ENCODE results near the gene RBM5.

RBM5 gene

DNA sequence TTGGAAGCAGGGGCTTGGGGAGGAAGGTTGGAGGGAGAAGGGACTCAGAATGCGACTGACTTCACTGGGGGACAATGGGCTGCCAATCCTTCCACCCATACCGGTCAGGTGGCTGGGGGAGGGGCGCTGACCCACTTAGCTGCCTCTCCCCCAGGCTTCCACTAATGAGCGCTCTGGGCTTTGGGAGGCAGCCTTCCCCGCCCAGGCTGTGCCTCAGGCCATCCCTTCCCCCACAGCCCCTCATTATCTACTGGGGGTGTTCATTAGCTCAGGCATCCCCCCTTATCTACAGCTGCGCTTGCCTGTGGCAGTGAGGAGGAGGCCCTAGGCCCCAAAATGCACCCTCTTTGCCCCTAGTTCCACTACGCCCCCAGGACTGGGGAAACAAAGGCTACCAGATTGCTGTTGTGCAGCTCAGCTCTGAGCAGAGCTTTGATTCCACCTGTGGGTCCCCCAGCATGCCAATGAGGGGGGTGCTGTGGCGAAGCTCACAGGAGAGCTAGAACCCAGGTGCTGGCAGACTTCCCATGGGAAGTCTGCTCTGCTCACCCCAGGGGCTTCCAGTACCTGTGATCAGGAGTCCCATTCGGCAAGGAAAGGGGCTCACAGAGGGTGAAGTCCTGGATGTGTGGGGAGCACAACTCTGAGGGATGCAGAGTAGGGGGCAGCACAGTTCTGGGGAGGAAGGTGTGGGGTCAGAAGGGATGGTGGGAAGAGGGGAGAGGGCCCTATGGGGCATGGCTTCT, 37.0 kb downstream of the RBM5 start:
- CTCF ChIA-PET = interaction anchor here (0.5 to 1.3 kb wide), 4 partner anchors 10 to 199 kb away, joined by 3 read pairs; no protein-coding TSS in a partner anchor
- POLR2A ChIA-PET = interaction anchor here (0.6 kb wide), 1 partner anchor 196 kb away, joined by 3 read pairs; no protein-coding TSS in a partner anchor

DNA sequence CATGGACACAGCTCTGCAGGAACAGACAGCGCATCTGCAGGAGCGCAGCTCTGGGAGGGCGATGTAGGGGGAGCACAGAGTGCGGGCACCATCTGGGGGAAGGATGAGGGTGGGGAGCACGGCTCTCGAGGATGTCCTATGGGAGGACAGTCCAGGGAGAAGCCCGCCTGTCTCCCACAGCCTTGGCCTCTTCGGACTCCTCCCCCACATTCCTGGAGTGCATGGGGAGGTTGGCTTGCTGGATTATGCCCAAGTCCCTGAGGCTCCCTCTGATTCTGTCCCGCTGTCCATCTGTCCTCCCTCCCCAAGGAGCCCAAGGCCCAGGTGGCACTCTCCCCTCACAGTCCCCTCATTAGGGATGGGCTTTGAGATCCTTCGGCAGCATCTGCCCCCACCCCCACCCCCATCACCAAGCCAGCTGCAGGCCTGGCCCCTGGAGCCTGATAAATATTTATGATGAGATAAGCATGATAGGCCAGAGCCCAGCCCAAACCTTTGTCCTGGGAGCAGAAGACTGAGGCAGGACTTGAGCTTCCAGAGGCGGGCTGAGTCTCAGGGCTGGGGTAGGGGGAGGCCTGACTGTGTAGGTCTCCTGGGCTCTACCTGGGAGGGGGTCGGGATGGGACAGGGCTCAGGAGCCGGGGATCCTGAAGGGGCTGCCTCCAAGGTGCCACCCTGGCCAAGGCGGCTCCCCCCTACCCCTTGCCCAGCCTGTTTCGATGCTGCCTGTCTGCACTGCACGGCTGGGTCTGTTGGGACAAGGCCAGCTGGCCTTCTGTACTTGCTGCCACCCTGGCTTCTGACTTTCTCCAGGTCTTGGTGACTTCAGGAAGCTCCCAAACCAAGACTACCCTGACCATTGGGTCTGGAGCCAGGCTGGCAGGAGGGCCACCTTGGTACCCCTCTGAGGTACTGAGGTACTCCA, 37.8 kb downstream of the RBM5 start:
- CTCF ChIA-PET = interaction anchor here (0.6 to 1.3 kb wide), 6 partner anchors 10 to 99 kb away, joined by 3 read pairs; partner anchors contain the start of gene GNAT1
- Histone ChIP-seq H3K9me3 (ENCODE audit: control insufficient read depth, insufficient read depth, low read depth, low read length) (no peaks in the 10 kb centered on the region), H3K27ac (ENCODE audit: extremely low read depth, low read depth, low read length) (no peak overlapping the region; the same call in 1 of the 2 replicates), H3K36me3 (ENCODE audit: control insufficient read depth in 2 of 2, insufficient read depth in 1 of 2, low read length in 2 of 2) (peaks cover 0 to 5% of the 10 kb centered on the region in 2 experiments; a peak in 1 of 3 replicates), H3K4me1 (ENCODE audit: control insufficient read depth, insufficient read depth, low read length) (peaks cover 7% of the 10 kb centered on the region), H3K4me3 (ENCODE audit: low read depth, low read length) (no peak overlapping the region)
- POLR2A ChIA-PET = interaction anchor here (0.6 kb wide), 1 partner anchor 195 kb away, joined by 3 read pairs; no protein-coding TSS in a partner anchor
- TF ChIP-seq ZFP41 (tag by site-specific recombination; IDR thresholded peaks at IDR 0.05; ENCODE audit: borderline replicate concordance) = no peak
- TF ChIP-seq, protein P1, sequence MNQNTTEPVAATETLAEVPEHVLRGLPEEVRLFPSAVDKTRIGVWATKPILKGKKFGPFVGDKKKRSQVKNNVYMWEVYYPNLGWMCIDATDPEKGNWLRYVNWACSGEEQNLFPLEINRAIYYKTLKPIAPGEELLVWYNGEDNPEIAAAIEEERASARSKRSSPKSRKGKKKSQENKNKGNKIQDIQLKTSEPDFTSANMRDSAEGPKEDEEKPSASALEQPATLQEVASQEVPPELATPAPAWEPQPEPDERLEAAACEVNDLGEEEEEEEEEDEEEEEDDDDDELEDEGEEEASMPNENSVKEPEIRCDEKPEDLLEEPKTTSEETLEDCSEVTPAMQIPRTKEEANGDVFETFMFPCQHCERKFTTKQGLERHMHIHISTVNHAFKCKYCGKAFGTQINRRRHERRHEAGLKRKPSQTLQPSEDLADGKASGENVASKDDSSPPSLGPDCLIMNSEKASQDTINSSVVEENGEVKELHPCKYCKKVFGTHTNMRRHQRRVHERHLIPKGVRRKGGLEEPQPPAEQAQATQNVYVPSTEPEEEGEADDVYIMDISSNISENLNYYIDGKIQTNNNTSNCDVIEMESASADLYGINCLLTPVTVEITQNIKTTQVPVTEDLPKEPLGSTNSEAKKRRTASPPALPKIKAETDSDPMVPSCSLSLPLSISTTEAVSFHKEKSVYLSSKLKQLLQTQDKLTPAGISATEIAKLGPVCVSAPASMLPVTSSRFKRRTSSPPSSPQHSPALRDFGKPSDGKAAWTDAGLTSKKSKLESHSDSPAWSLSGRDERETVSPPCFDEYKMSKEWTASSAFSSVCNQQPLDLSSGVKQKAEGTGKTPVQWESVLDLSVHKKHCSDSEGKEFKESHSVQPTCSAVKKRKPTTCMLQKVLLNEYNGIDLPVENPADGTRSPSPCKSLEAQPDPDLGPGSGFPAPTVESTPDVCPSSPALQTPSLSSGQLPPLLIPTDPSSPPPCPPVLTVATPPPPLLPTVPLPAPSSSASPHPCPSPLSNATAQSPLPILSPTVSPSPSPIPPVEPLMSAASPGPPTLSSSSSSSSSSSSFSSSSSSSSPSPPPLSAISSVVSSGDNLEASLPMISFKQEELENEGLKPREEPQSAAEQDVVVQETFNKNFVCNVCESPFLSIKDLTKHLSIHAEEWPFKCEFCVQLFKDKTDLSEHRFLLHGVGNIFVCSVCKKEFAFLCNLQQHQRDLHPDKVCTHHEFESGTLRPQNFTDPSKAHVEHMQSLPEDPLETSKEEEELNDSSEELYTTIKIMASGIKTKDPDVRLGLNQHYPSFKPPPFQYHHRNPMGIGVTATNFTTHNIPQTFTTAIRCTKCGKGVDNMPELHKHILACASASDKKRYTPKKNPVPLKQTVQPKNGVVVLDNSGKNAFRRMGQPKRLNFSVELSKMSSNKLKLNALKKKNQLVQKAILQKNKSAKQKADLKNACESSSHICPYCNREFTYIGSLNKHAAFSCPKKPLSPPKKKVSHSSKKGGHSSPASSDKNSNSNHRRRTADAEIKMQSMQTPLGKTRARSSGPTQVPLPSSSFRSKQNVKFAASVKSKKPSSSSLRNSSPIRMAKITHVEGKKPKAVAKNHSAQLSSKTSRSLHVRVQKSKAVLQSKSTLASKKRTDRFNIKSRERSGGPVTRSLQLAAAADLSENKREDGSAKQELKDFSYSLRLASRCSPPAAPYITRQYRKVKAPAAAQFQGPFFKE (tag by site-specific recombination; IDR thresholded peaks at IDR 0.05; ENCODE audit: borderline replicate concordance) = no peak

More for the DNA sequence above, 37.0 kb downstream of the RBM5 start:
- no peak overlapping the region for H3K27ac ChIP-seq (ENCODE audit: extremely low read depth, low read depth, low read length)
- H3K36me3 ChIP-seq (ENCODE audit: control insufficient read depth in 2 of 2, insufficient read depth in 1 of 2, low read length in 2 of 2) = peaks cover 0 to 12% of the 10 kb centered on the region in 2 experiments; a peak in 1 of 3 replicates
- H3K4me1 ChIP-seq (ENCODE audit: control insufficient read depth, insufficient read depth, low read length) = peaks cover 7% of the 10 kb centered on the region
- H3K9me3 ChIP-seq (ENCODE audit: control insufficient read depth, insufficient read depth, low read depth, low read length) = no peaks in the 10 kb centered on the region
- no peak for TF ChIP-seq ZNF843 (tag by site-specific recombination; IDR thresholded peaks at IDR 0.05)
- no peak for TF ChIP-seq REPIN1 (tag by site-specific recombination; IDR thresholded peaks at IDR 0.05; ENCODE audit: low read depth)
- no peak for TF ChIP-seq ZNF19 (tag by site-specific recombination; IDR thresholded peaks at IDR 0.05; ENCODE audit: low read depth)
- no peak for TF ChIP-seq ZNF670 (tag by site-specific recombination; IDR thresholded peaks at IDR 0.05; ENCODE audit: low read depth)
- TF ChIP-seq ZNF433 (tag by site-specific recombination; IDR thresholded peaks at IDR 0.05; ENCODE audit: low read depth) = no peak
- TF ChIP-seq, protein P2, sequence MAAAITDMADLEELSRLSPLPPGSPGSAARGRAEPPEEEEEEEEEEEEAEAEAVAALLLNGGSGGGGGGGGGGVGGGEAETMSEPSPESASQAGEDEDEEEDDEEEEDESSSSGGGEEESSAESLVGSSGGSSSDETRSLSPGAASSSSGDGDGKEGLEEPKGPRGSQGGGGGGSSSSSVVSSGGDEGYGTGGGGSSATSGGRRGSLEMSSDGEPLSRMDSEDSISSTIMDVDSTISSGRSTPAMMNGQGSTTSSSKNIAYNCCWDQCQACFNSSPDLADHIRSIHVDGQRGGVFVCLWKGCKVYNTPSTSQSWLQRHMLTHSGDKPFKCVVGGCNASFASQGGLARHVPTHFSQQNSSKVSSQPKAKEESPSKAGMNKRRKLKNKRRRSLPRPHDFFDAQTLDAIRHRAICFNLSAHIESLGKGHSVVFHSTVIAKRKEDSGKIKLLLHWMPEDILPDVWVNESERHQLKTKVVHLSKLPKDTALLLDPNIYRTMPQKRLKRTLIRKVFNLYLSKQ (tag by site-specific recombination; IDR thresholded peaks at IDR 0.05; ENCODE audit: borderline replicate concordance) = no peak
- TF ChIP-seq, protein P3, sequence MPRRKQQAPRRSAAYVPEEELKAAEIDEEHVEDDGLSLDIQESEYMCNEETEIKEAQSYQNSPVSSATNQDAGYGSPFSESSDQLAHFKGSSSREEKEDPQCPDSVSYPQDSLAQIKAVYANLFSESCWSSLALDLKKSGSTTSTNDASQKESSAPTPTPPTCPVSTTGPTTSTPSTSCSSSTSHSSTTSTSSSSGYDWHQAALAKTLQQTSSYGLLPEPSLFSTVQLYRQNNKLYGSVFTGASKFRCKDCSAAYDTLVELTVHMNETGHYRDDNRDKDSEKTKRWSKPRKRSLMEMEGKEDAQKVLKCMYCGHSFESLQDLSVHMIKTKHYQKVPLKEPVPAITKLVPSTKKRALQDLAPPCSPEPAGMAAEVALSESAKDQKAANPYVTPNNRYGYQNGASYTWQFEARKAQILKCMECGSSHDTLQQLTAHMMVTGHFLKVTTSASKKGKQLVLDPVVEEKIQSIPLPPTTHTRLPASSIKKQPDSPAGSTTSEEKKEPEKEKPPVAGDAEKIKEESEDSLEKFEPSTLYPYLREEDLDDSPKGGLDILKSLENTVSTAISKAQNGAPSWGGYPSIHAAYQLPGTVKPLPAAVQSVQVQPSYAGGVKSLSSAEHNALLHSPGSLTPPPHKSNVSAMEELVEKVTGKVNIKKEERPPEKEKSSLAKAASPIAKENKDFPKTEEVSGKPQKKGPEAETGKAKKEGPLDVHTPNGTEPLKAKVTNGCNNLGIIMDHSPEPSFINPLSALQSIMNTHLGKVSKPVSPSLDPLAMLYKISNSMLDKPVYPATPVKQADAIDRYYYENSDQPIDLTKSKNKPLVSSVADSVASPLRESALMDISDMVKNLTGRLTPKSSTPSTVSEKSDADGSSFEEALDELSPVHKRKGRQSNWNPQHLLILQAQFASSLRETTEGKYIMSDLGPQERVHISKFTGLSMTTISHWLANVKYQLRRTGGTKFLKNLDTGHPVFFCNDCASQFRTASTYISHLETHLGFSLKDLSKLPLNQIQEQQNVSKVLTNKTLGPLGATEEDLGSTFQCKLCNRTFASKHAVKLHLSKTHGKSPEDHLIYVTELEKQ (tag by site-specific recombination; IDR thresholded peaks at IDR 0.05; ENCODE audit: borderline replicate concordance) = no peak
- TF ChIP-seq, protein P4, sequence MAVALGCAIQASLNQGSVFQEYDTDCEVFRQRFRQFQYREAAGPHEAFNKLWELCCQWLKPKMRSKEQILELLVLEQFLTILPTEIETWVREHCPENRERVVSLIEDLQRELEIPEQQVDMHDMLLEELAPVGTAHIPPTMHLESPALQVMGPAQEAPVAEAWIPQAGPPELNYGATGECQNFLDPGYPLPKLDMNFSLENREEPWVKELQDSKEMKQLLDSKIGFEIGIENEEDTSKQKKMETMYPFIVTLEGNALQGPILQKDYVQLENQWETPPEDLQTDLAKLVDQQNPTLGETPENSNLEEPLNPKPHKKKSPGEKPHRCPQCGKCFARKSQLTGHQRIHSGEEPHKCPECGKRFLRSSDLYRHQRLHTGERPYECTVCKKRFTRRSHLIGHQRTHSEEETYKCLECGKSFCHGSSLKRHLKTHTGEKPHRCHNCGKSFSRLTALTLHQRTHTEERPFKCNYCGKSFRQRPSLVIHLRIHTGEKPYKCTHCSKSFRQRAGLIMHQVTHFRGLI (tag by site-specific recombination; IDR thresholded peaks at IDR 0.05) = no peak
- TF ChIP-seq ZNF837 (tag by site-specific recombination; IDR thresholded peaks at IDR 0.05) = no peak
- no peak for TF ChIP-seq ZFP69B (tag by site-specific recombination; IDR thresholded peaks at IDR 0.05)
- no peak for TF ChIP-seq KLF7 (tag by site-specific recombination; IDR thresholded peaks at IDR 0.05; ENCODE audit: borderline replicate concordance)
- no peak for TF ChIP-seq ZNF138 (tag by site-specific recombination; IDR thresholded peaks at IDR 0.05; ENCODE audit: borderline replicate concordance)
- no peak for TF ChIP-seq EGR2 (tag by site-specific recombination; IDR thresholded peaks at IDR 0.05; ENCODE audit: low read depth)
- TF ChIP-seq GLIS1 (tag by site-specific recombination; IDR thresholded peaks at IDR 0.05) = peak; percentile 87
- TF ChIP-seq, protein P5, sequence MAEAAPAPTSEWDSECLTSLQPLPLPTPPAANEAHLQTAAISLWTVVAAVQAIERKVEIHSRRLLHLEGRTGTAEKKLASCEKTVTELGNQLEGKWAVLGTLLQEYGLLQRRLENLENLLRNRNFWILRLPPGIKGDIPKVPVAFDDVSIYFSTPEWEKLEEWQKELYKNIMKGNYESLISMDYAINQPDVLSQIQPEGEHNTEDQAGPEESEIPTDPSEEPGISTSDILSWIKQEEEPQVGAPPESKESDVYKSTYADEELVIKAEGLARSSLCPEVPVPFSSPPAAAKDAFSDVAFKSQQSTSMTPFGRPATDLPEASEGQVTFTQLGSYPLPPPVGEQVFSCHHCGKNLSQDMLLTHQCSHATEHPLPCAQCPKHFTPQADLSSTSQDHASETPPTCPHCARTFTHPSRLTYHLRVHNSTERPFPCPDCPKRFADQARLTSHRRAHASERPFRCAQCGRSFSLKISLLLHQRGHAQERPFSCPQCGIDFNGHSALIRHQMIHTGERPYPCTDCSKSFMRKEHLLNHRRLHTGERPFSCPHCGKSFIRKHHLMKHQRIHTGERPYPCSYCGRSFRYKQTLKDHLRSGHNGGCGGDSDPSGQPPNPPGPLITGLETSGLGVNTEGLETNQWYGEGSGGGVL (tag by site-specific recombination; IDR thresholded peaks at IDR 0.05) = peak; percentile 59
- no peak overlapping the region for H3K4me3 ChIP-seq (ENCODE audit: low read depth, low read length)

All from HEK293 (cell line).